Psoas muscle (tissue), 8 donors: Measurements from ENCODE around the gene B3GALT6. TPM values are rescaled to one million over a fixed set of nuclear protein-coding genes. Genes with fewer than 3 reads are reported as not detected.

Experiments used
- ATAC-seq, 4 donors: fragments of 200-7000 bp; cut with Tn5 transposase; one replicate each; pipeline ENCODE4 v1.9.1; 2020; ENCODE audit warnings: moderate library complexity in 3 of 4, mild to moderate bottlenecking in 2 of 4
- DNase-seq, 2 donors: peaks; one replicate each; pipeline ENCODE4 v3.0.0-alpha.2; 2020
- H3K27ac ChIP-seq: fragments of 200-600 bp; one replicate; pipeline ENCODE4 v1.8.0; 2022
- H3K27me3 ChIP-seq, 3 donors: fragments of 200-600 bp in 1 of 3; one replicate each; pipeline versions ENCODE4 v1.6.1 to v1.8.0; 2013 to 2022; ENCODE audit warnings: low read length in 2 of 3, mild to moderate bottlenecking in 2 of 3, moderate library complexity in 1 of 3; ENCODE audit not compliant: insufficient read depth in 3 of 3
- H3K36me3 ChIP-seq, 2 donors: fragments of 200-600 bp in 1 of 2; one replicate each; pipeline versions ENCODE4 v1.6.1 to v1.8.0; 2013 to 2022; ENCODE audit warnings: low read depth in 1 of 2, mild to moderate bottlenecking in 1 of 2, moderate library complexity in 1 of 2; ENCODE audit not compliant: insufficient read depth in 1 of 2
- H3K4me1 ChIP-seq: fragments of 200-600 bp; one replicate; pipeline ENCODE4 v1.8.0; 2022
- H3K4me3 ChIP-seq: fragments of 200-600 bp; one replicate; pipeline ENCODE4 v1.8.0; 2022; ENCODE audit warnings: mild to moderate bottlenecking
- H3K9me3 ChIP-seq: fragments of 200-600 bp; one replicate; pipeline ENCODE4 v1.8.0; 2022
- WGBS, 3 donors: extraction: QIAGEN DNeasy Blood & Tissue Kit; methylation state at CpG; one replicate each; pipeline versions ENCODE4 v1.1.6 to v1.1.7; 2013; 5-methylcytosine and 5-hydroxymethylcytosine counted together
- intact Hi-C, 2 donors: fragments of 100-400 bp; cut with DNase I; formaldehyde crosslinking; loops; one replicate each; pipeline versions ENCODE4 v1.11.0 to v1.14.2; 2022
- polyA plus RNA-seq, 3 donors: library from polyadenylated mRNA; stranded (reverse); fragments of 200-250 nt; gene quantifications; one replicate each; pipeline ENCODE4 v1.2.3, GENCODE V29; 2013
- total RNA-seq, 4 donors: library from RNA; stranded (reverse); fragmentation: NEBNext Ultra II Directional in 2 of 4; extraction: Animal tissue kit (Norgen Biotek cat#: 25700) in 2 of 4; gene quantifications; one replicate each; pipeline versions ENCODE4 v1.2.1 to v1.2.4, GENCODE V29; 2021 to 2023
- TF ChIP-seq, protein P1 (sequence below): fragments of 200-600 bp; IDR thresholded peaks from one replicate; pipeline ENCODE4 v1.8.0; 2022; ENCODE audit warnings: antibody characterized with exemption
- donor health status: healthy with polysubstance abuse.
- donor health status: DM: no; HTN: no; CAD: no; lungs with moderate emphysema.
- donor health status: Bipolar disorder and iron deficiency.
- donor health status: healthy.
- donor health status: DM: yes; HTN: yes; CAD: no.
- donor health status: DM: no; HTN: no; CAD: no.
- donor health status: DM: no; HTN: no; CAD: no.
- donor health status: DM: yes; HTN: yes; CAD: no.

The B3GALT6 gene
- total and polyA plus RNA-seq, 7 donors, result 7.7 to 30.3 (median 11.4) TPM

DNA sequence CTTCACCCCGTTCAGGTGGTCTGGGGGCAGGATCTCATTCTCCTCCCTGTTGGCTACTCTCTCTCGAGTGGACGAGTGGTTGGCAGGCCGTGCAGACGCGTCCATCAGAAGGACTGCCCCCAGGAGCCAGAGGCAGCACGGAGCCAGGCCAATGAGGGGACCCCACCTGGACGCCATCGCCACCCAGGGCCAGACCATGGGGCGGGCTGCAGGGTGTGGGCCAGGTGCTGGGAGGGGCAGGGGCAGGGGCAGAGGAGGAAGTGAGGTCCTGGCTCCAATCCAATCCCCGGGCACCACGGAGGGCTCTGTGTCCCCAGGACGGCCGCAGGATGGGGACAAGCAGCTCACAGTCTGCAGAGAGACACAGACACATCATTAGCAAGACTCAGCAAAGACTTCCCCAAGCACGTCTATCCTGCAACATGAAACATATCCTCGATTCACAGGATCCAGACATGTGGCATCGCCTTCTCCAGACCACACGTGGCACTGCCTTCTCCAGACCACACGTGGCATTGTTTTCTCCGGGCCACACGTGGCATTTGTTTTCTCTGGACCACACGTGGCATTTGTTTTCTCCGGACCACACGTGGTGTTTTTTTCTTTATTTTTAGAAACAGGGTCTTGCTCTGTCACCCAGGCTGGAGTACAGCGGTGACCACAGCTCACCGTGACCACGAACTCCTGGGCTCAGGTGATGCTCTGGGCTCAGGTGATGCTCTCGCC, 3.3 kb upstream of the B3GALT6 start:
- WGBS, 3 donors, result 82 to 88% (median 82%) methylated on average over 27 to 28 of the region's 28 CpGs
- Histone ChIP-seq H3K27ac (no peak overlapping the region), H3K9me3 (peaks cover 7% of the 10 kb centered on the region), H3K27me3 (no peaks in the 10 kb centered on the region), H3K4me3 (no peak overlapping the region), H3K36me3 (peaks cover 7 to 41% of the 10 kb centered on the region in 2 donors), H3K4me1 (peaks cover 26% of the 10 kb centered on the region)
- TF ChIP-seq, protein P1, sequence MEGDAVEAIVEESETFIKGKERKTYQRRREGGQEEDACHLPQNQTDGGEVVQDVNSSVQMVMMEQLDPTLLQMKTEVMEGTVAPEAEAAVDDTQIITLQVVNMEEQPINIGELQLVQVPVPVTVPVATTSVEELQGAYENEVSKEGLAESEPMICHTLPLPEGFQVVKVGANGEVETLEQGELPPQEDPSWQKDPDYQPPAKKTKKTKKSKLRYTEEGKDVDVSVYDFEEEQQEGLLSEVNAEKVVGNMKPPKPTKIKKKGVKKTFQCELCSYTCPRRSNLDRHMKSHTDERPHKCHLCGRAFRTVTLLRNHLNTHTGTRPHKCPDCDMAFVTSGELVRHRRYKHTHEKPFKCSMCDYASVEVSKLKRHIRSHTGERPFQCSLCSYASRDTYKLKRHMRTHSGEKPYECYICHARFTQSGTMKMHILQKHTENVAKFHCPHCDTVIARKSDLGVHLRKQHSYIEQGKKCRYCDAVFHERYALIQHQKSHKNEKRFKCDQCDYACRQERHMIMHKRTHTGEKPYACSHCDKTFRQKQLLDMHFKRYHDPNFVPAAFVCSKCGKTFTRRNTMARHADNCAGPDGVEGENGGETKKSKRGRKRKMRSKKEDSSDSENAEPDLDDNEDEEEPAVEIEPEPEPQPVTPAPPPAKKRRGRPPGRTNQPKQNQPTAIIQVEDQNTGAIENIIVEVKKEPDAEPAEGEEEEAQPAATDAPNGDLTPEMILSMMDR, result no peak
- intact Hi-C loops, result no loop called here
- no peak for DNase-seq
- no peak for ATAC-seq

DNA sequence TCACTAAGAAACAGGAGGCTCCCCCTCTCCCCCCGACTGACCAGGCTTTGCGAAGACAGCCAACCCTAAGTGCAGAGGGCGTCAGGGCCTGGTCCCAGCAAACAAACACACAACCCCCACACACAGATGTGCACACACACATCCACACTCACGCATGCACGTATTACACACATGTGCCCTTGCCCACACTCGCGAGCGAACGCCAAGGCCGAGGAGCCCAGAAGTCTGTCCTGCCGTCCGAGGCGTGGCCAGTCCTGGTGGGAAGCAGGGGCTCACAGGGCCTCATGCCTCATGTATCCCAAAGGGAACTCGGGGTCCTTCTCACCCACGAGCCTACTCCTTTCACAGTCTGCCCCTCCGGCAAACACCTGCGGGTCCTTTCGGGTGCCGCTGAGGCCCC, 2.3 kb upstream of the B3GALT6 start:
- TF ChIP-seq, protein P1, result no peak
- intact Hi-C loops, result loop anchor here (5.0 kb wide), 1 partner anchor 43 kb away; the partner anchor contains the start of gene UBE2J2 (in 2 of the 2)
- no peaks in the 10 kb centered on the region for H3K27me3 ChIP-seq
- peaks cover 26% of the 10 kb centered on the region for H3K4me1 ChIP-seq
- no peak overlapping the region for H3K27ac ChIP-seq
- H3K4me3 ChIP-seq, result peak overlapping the region; percentile 91
- DNase-seq, result no peak
- H3K36me3 ChIP-seq, result peaks cover 7 to 31% of the 10 kb centered on the region in 2 donors
- no peak for ATAC-seq
- peaks cover 7% of the 10 kb centered on the region for H3K9me3 ChIP-seq
- WGBS, 3 donors, result 85 to 87% (median 86%) methylated on average over 19 of the region's 19 CpGs

DNA sequence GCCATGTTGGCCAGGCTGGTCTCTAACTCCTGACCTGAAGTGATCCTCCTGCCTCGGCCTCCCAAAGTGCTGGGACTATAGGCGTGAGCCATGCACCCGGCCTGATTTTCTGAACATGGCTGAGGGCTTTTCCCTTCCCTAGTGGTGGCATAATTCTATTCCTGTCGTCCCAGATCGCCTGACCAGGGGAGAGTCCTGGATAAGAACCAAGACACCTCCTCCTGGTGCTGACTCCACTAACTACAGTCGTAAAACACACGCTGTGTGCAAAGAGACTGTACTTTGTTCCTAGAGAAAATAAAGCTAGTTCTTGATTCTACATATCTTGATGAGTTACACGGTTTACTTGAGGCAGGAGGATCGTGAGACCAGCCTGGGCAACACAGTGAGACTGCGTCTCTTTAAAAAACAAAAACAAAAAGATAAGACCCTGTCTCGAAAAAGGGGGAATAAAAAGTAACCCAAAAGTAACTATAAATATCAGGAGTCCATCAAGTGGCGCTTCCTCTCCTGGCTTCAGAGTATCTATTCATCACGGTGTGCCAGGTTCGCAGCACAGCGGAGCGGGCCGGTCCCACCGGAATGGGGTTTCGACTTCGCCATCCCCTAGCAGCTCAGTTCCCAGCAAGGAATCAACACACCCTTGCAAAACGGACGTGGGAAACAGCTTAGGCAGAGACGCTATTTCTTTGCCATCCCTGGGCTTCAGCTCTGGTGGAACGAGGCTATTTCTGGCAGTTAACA, 1.2 kb upstream of the B3GALT6 start:
- DNase-seq (no peak), ATAC-seq (peak in 3 of 4 donors; percentile 25 to 47 (median 36))
- Histone ChIP-seq H3K4me3 (peak overlapping the region; percentile 91), H3K36me3 (peaks cover 7 to 28% of the 10 kb centered on the region in 2 donors), H3K27me3 (no peaks in the 10 kb centered on the region), H3K9me3 (peaks cover 7% of the 10 kb centered on the region), H3K4me1 (peaks cover 24% of the 10 kb centered on the region), H3K27ac (peak overlapping the region; percentile 96)
- intact Hi-C loops, result loop anchor here (5.0 kb wide), 1 partner anchor 41 kb away; the partner anchor contains the start of gene UBE2J2 (in 2 of the 2)
- 9 to 13% (median 10%) methylated on average over 24 of the region's 24 CpGs for WGBS, 3 donors
- TF ChIP-seq, protein P1, result peak; percentile 6

DNA sequence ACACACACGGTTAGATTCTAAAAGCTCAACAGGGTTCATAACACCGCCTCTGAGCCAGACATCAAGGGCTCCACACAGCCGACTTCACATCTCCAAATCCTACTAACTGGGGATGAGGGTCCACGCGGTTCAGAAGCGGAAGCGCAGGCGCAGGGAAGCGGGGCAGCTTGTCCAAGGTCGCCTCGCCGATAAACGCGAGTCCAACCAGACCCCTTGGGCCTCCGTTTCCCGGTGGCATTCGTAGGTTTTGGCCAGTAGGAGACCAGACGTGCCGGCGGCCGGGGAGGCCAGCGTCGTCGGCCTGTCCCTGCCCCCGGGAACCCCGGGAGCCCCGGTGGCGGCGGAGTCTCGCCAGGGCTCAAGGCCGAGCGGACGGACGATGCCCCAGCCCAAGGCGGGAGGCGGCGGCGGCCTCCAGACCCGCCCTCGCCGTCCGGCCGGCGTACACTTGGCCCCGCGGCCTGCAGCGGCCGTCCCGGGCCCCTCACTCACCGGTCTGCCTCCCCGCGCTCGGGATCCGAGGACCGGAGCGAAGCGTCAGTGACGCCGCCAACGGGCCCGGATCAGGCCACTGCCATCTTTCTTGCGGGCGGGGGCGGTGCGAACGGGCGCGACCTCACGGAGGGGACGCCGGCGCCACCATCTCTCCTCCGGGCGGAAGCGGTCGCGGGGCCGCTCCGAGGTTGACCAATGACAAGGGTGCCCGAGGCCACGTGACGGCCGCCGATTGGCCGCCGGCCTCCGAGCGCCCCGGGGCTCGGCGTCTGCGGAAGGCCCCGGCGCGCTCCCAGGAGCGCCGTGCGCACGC, 433 bp upstream of the B3GALT6 start, which contains the start of gene SDF4:
Gene SDF4, minus strand, starts transcription at position 602 of the 808 bp plus-strand sequence. CDS start 3,229 bp downstream, outside the sequence.
- peak within 1 kb of the TSS; percentile 96 for H3K27ac ChIP-seq
- peak; percentile 97 to 98 for DNase-seq
- WGBS, 3 donors, result 0% methylated on average over 65 to 99 of the region's 99 CpGs
- H3K4me1 ChIP-seq, result peaks cover 24% of the 10 kb centered on the region
- intact Hi-C loops, result loop anchor here (5.0 kb wide), 1 partner anchor 41 kb away; the partner anchor contains the start of gene UBE2J2 (in 2 of the 2)
- ATAC-seq, result peak; percentile 95 to 97 (median 96)
- TF ChIP-seq, protein P1, result no peak
- no peaks in the 10 kb centered on the region for H3K27me3 ChIP-seq
- peak within 1 kb of the TSS; percentile 91 for H3K4me3 ChIP-seq
- peaks cover 7% of the 10 kb centered on the region for H3K9me3 ChIP-seq
- peaks cover 7 to 25% of the 10 kb centered on the region in 2 donors for H3K36me3 ChIP-seq
